Keratinocyte (primary cell): ENCODE results near the gene SASH1. TPM values are rescaled to one million over a fixed set of nuclear protein-coding genes. Genes with fewer than 3 reads are reported as not detected.

Experiments
- DNase-seq: peaks from one replicate; pipeline ENCODE4 v3.0.0-alpha.2; 2011; ENCODE audit warnings: low read depth, missing footprints, low spot score
- FAIRE-seq: peaks from 2 replicates; lab custom pipeline; 2011; peaks lifted over from hg19 to GRCh38; lab: Jason Lieb, UNC
- H2AFZ ChIP-seq: 2 replicates; pipeline ENCODE4 v1.6.0; 2012; ENCODE audit warnings: low read length, control low read depth, inconsistent platforms; ENCODE audit not compliant: control insufficient read depth
- H3K27ac ChIP-seq: 2 replicates; pipeline ENCODE4 v1.5.1; 2011; ENCODE audit warnings: low read length; ENCODE audit not compliant: control insufficient read depth, insufficient read depth
- H3K27me3 ChIP-seq: 3 replicates; pipeline ENCODE4 v1.6.0; 2011; ENCODE audit warnings: low read length; ENCODE audit not compliant: control insufficient read depth, insufficient read depth; ENCODE audit errors: extremely low read depth
- H3K36me3 ChIP-seq, 2 experiments: 2 replicates in 1 of 2; 3 replicates in 1 of 2; pipeline ENCODE4 v1.5.1; 2011; ENCODE audit warnings: low read length in 2 of 2, mild to moderate bottlenecking in 1 of 2; ENCODE audit not compliant: control insufficient read depth in 2 of 2, insufficient read depth in 2 of 2; ENCODE audit errors: extremely low read depth in 1 of 2
- H3K4me1 ChIP-seq: 3 replicates; pipeline ENCODE4 v1.5.1; 2011; ENCODE audit warnings: low read length; ENCODE audit not compliant: control insufficient read depth, insufficient read depth; ENCODE audit errors: extremely low read depth
- H3K4me2 ChIP-seq: 3 replicates; pipeline ENCODE4 v1.6.0; 2011; ENCODE audit warnings: low read depth, low read length; ENCODE audit not compliant: control insufficient read depth, insufficient read depth; ENCODE audit errors: extremely low read depth
- H3K4me3 ChIP-seq, 3 experiments: fragments of 200-600 bp in 1 of 3; sonication (generic) in 1 of 3; 2 replicates in 2 of 3; 3 replicates in 1 of 3; pipeline ENCODE4 v1.5.1; 2011 to 2016; ENCODE audit warnings: low read length in 3 of 3, mild to moderate bottlenecking in 3 of 3, control low read depth in 2 of 3, inconsistent platforms in 1 of 3, low read depth in 1 of 3, mixed read lengths in 1 of 3, mixed run types in 1 of 3, moderate library complexity in 1 of 3; ENCODE audit not compliant: control insufficient read depth in 2 of 3, insufficient read depth in 2 of 3; ENCODE audit errors: extremely low read depth in 1 of 3
- H3K79me2 ChIP-seq: 2 replicates; pipeline ENCODE4 v1.6.0; 2012; ENCODE audit warnings: low read length; ENCODE audit not compliant: control insufficient read depth, insufficient read depth
- H3K9ac ChIP-seq: 3 replicates; pipeline ENCODE4 v1.6.0; 2011; ENCODE audit warnings: low read length; ENCODE audit not compliant: control insufficient read depth, insufficient read depth; ENCODE audit errors: extremely low read depth
- H3K9me1 ChIP-seq: 3 replicates; pipeline ENCODE4 v1.6.0; 2011; ENCODE audit warnings: low read length; ENCODE audit not compliant: control insufficient read depth, insufficient read depth; ENCODE audit errors: extremely low read depth
- H3K9me3 ChIP-seq: 2 replicates; pipeline ENCODE4 v1.5.1; 2012; ENCODE audit warnings: low read depth, low read length; ENCODE audit not compliant: control insufficient read depth
- H4K20me1 ChIP-seq: 3 replicates; pipeline ENCODE4 v1.6.0; 2011; ENCODE audit warnings: low read length; ENCODE audit not compliant: control insufficient read depth, insufficient read depth; ENCODE audit errors: extremely low read depth
- CTCF ChIP-seq, 3 experiments: IDR thresholded peaks in 1 of 3; conservative IDR thresholded peaks in 1 of 3; optimal IDR thresholded peaks in 1 of 3; 2 replicates in 2 of 3; 3 replicates in 1 of 3; pipeline versions ENCODE3 to v1.5.1; 2011; ENCODE audit warnings: low read length in 3 of 3, mild to moderate bottlenecking in 3 of 3, moderate library complexity in 2 of 3, control low read depth in 1 of 3, inconsistent platforms in 1 of 3; ENCODE audit not compliant: insufficient read depth in 2 of 3; ENCODE audit errors: extremely low read depth in 1 of 3
- EZH2 ChIP-seq: IDR thresholded peaks from one replicate; pipeline ENCODE4 v1.6.1; 2012; ENCODE audit warnings: inconsistent platforms, mild to moderate bottlenecking, low read length, moderate library complexity
- dilution Hi-C: fragments of 300-500 bp; cut with MboI; formaldehyde crosslinking; loops from one replicate; pipeline ENCODE4 v1.7.0; 2020; ENCODE audit warnings: low sequenced_read_pairs; ENCODE audit not compliant: extremely low pct_ligation_motif_present
- polyA plus RNA-seq, 5 experiments: library from polyadenylated mRNA; depleted of rRNA in 3 of 5; stranded (reverse) in 3 of 5; stranded (forward) in 1 of 5; unstranded in 1 of 5; fragments of >200 nt; gene quantifications; 1 replicate in 1 of 5; 2 replicates in 3 of 5; 3 replicates in 1 of 5; pipeline versions ENCODE4 v1.2.1 to v1.2.3, GENCODE V29; 2011 to 2012; ENCODE audit warnings: missing spikeins in 2 of 5, low read depth in 1 of 5, low replicate concordance in 1 of 5

Gene SASH1
- polyA plus RNA-seq, 1 donor (not counting 4 experiments of a cell fraction or from before 2014, with no cell fraction given), result 4.4 TPM

GRCh38 chr6:148385379-148385778, 42.7 kb downstream of the SASH1 start:
- Histone ChIP-seq H3K9me1 (no peaks in the 10 kb centered on the region), H3K4me2 (no peak overlapping the region), H3K27ac (no peak overlapping the region), H4K20me1 (no peaks in the 10 kb centered on the region), H3K4me3 (no peak overlapping the region), H3K9ac (no peak overlapping the region), H3K4me1 (peaks cover 9% of the 10 kb centered on the region), H3K36me3 (no peaks in the 10 kb centered on the region), H3K27me3 (no peaks in the 10 kb centered on the region), H2AFZ (no peak overlapping the region), H3K79me2 (no peaks in the 10 kb centered on the region), H3K9me3 (no peaks in the 10 kb centered on the region)
- dilution Hi-C loops, result no loop called here
- FAIRE-seq (no peak), DNase-seq (no peak)
- no peak for TF ChIP-seq EZH2
- no peak for TF ChIP-seq CTCF (optimal IDR thresholded peaks at IDR 0.05 in 1 of 3, IDR thresholded peaks at IDR 0.05 in 1 of 3, conservative IDR thresholded peaks at IDR 0.05 in 1 of 3; ENCODE audit: extremely low read depth in 1 of 3, insufficient read depth in 2 of 3, low read length in 3 of 3)

- TF ChIP-seq CTCF (optimal IDR thresholded peaks at IDR 0.05 in 1 of 3, IDR thresholded peaks at IDR 0.05 in 1 of 3, conservative IDR thresholded peaks at IDR 0.05 in 1 of 3; ENCODE audit: extremely low read depth in 1 of 3, insufficient read depth in 2 of 3, low read length in 3 of 3) (no peak), EZH2 (no peak)
- Histone ChIP-seq H3K79me2 (no peaks in the 10 kb centered on the region), H4K20me1 (no peaks in the 10 kb centered on the region), H3K36me3 (no peaks in the 10 kb centered on the region), H3K9ac (no peak overlapping the region), H3K4me1 (no peaks in the 10 kb centered on the region), H2AFZ (no peak overlapping the region), H3K4me2 (no peak overlapping the region), H3K9me1 (no peaks in the 10 kb centered on the region), H3K9me3 (no peaks in the 10 kb centered on the region), H3K27ac (no peak overlapping the region), H3K4me3 (no peak overlapping the region), H3K27me3 (no peaks in the 10 kb centered on the region)
- dilution Hi-C loops, result no loop called here
- DNase-seq, result no peak
- no peak for FAIRE-seq
Observed at GRCh38 chr6:148388521-148388920, 45.9 kb downstream of the SASH1 start.
